Psoas muscle (tissue), 8 donors: ENCODE measurements around the gene TNPO1. TPM values are rescaled to one million over a fixed set of nuclear protein-coding genes. Genes with fewer than 3 reads are reported as not detected.
A peak's percentile ranks its signal among the peaks of the same experiment; 100 is the strongest.

Experiments used
- ATAC-seq, 4 donors: fragments of 200-7000 bp; cut with Tn5 transposase; one replicate each; pipeline ENCODE4 v1.9.1; 2020; ENCODE audit warnings: moderate library complexity in 3 of 4, mild to moderate bottlenecking in 2 of 4
- DNase-seq, 2 donors: peaks; one replicate each; pipeline ENCODE4 v3.0.0-alpha.2; 2020
- H3K27ac ChIP-seq: fragments of 200-600 bp; one replicate; pipeline ENCODE4 v1.8.0; 2022
- H3K27me3 ChIP-seq, 3 donors: fragments of 200-600 bp in 1 of 3; one replicate each; pipeline versions ENCODE4 v1.6.1 to v1.8.0; 2013 to 2022; ENCODE audit warnings: low read length in 2 of 3, mild to moderate bottlenecking in 2 of 3, moderate library complexity in 1 of 3; ENCODE audit not compliant: insufficient read depth in 3 of 3
- H3K36me3 ChIP-seq, 2 donors: fragments of 200-600 bp in 1 of 2; one replicate each; pipeline versions ENCODE4 v1.6.1 to v1.8.0; 2013 to 2022; ENCODE audit warnings: low read depth in 1 of 2, mild to moderate bottlenecking in 1 of 2, moderate library complexity in 1 of 2; ENCODE audit not compliant: insufficient read depth in 1 of 2
- H3K4me1 ChIP-seq: fragments of 200-600 bp; one replicate; pipeline ENCODE4 v1.8.0; 2022
- H3K4me3 ChIP-seq: fragments of 200-600 bp; one replicate; pipeline ENCODE4 v1.8.0; 2022; ENCODE audit warnings: mild to moderate bottlenecking
- H3K9me3 ChIP-seq: fragments of 200-600 bp; one replicate; pipeline ENCODE4 v1.8.0; 2022
- CTCF ChIP-seq: fragments of 200-600 bp; IDR thresholded peaks from one replicate; pipeline ENCODE4 v1.8.0; 2022; ENCODE audit warnings: antibody characterized with exemption
- WGBS, 3 donors: extraction: QIAGEN DNeasy Blood & Tissue Kit; methylation state at CpG; one replicate each; pipeline versions ENCODE4 v1.1.6 to v1.1.7; 2013; 5-methylcytosine and 5-hydroxymethylcytosine counted together
- intact Hi-C, 2 donors: fragments of 100-400 bp; cut with DNase I; formaldehyde crosslinking; loops; one replicate each; pipeline versions ENCODE4 v1.11.0 to v1.14.2; 2022
- polyA plus RNA-seq, 3 donors: library from polyadenylated mRNA; stranded (reverse); fragments of 200-250 nt; gene quantifications; one replicate each; pipeline ENCODE4 v1.2.3, GENCODE V29; 2013
- total RNA-seq, 4 donors: library from RNA; stranded (reverse); fragmentation: NEBNext Ultra II Directional in 2 of 4; extraction: Animal tissue kit (Norgen Biotek cat#: 25700) in 2 of 4; gene quantifications; one replicate each; pipeline versions ENCODE4 v1.2.1 to v1.2.4, GENCODE V29; 2021 to 2023
- donor health status: healthy with polysubstance abuse.
- donor health status: DM: no; HTN: no; CAD: no; lungs with moderate emphysema.
- donor health status: Bipolar disorder and iron deficiency.
- donor health status: healthy.
- donor health status: DM: yes; HTN: yes; CAD: no.
- donor health status: DM: no; HTN: no; CAD: no.
- donor health status: DM: no; HTN: no; CAD: no.
- donor health status: DM: yes; HTN: yes; CAD: no.

Gene TNPO1
- total and polyA plus RNA-seq, 7 donors = 15.0 to 115 (median 75.0) TPM

- intact Hi-C loops = loop anchor here in 1 of 2 donors (5.0 kb wide), 1 partner anchor 37 kb away; the partner anchor contains the start of gene TNPO1
- ATAC-seq (peak in 1 of 4 donors; percentile 46), DNase-seq (no peak)
- Histone ChIP-seq H3K4me1 (peaks cover 59% of the 10 kb centered on the region), H3K27me3 (no peaks in the 10 kb centered on the region), H3K9me3 (no peaks in the 10 kb centered on the region), H3K27ac (no peak overlapping the region), H3K36me3 (peaks cover 6 to 46% of the 10 kb centered on the region in 2 donors), H3K4me3 (no peak overlapping the region)
- no peak for TF ChIP-seq CTCF
- 47 to 81% (median 57%) methylated on average over 3 of the region's 3 CpGs for WGBS, 3 donors
These were observed 38.0 kb downstream of the TNPO1 start for GRCh38 chr5:72854419-72854818.

GRCh38 chr5:72855821-72856220 is 39.4 kb downstream of the TNPO1 start:
- no peak for TF ChIP-seq CTCF
- DNase-seq (no peak), ATAC-seq (no peak)
- Histone ChIP-seq H3K4me3 (no peak overlapping the region), H3K27me3 (no peaks in the 10 kb centered on the region), H3K36me3 (peaks cover 6 to 46% of the 10 kb centered on the region in 2 donors), H3K9me3 (no peaks in the 10 kb centered on the region), H3K27ac (no peak overlapping the region), H3K4me1 (peaks cover 55% of the 10 kb centered on the region)
- WGBS, 3 donors = 96 to 99% (median 97%) methylated on average over 2 of the region's 2 CpGs
- intact Hi-C loops = no loop called here

DNA sequence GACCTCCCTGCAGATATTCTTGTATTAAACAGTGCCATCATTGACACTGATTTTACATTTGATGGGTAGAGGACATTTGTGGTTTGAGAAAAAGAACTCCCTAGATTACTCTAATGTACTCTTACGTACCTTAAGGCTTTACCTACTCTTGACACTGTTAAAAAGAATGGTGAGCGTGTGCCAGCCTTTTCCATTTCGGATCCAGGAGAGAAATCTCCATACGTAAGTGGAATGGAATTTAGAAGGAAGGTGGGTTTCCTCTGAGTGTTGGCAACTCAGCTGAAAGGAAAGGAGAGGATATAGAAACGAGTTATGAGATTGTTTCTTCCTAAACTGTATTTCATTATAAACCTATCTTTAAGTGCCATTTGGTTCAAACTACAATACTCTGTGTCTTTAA is 40.9 kb downstream of the TNPO1 start:
- DNase-seq (no peak), ATAC-seq (no peak)
- H3K9me3 ChIP-seq = no peaks in the 10 kb centered on the region
- no peaks in the 10 kb centered on the region for H3K27me3 ChIP-seq
- H3K4me1 ChIP-seq = peaks cover 43% of the 10 kb centered on the region
- TF ChIP-seq CTCF = no peak
- H3K27ac ChIP-seq = peak overlapping the region; percentile 11
- WGBS, 3 donors = 63 to 78% (median 74%) methylated on average over 5 of the region's 5 CpGs
- peaks cover 6 to 54% of the 10 kb centered on the region in 2 donors for H3K36me3 ChIP-seq
- intact Hi-C loops = no loop called here
- H3K4me3 ChIP-seq = no peak overlapping the region

DNA sequence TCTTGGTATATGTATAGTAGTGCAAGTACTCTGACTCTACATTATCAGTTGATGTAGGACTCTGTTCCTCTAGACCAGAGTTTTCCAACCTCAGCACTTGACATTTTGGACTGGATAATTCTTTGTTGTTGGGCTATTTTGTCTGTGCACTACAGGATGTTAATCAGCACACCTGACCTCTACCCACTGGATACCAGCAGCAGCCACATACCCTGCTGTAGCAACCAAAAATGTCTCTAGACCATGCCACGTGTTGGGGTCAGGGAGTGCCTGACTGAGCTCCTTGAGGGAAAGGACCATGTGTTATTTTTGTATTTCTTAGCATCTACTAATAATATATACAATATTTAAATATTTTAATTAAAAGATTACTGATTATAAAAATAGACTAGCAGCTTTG is 42.7 kb downstream of the TNPO1 start:
- no peak for DNase-seq
- TF ChIP-seq CTCF = no peak
- H3K27ac ChIP-seq = peak overlapping the region; percentile 59
- no peaks in the 10 kb centered on the region for H3K27me3 ChIP-seq
- intact Hi-C loops = no loop called here
- no peaks in the 10 kb centered on the region for H3K9me3 ChIP-seq
- 35 to 42% (median 38%) methylated on average over 1 of the region's 1 CpG for WGBS, 3 donors
- ATAC-seq = peak in 1 of 4 donors; percentile 29
- H3K4me3 ChIP-seq = no peak overlapping the region
- H3K4me1 ChIP-seq = peaks cover 26% of the 10 kb centered on the region
- peaks cover 15 to 63% of the 10 kb centered on the region in 2 donors for H3K36me3 ChIP-seq

GRCh38 chr5:72860499-72860898 is 44.0 kb downstream of the TNPO1 start:
- Histone ChIP-seq H3K27ac (peak overlapping the region; percentile 59), H3K36me3 (peaks cover 15 to 70% of the 10 kb centered on the region in 2 donors), H3K4me3 (no peak overlapping the region), H3K9me3 (no peaks in the 10 kb centered on the region), H3K27me3 (no peaks in the 10 kb centered on the region), H3K4me1 (peaks cover 22% of the 10 kb centered on the region)
- intact Hi-C loops = no loop called here
- TF ChIP-seq CTCF = no peak
- peak in 1 of 2 donors; percentile 66 for DNase-seq
- ATAC-seq = peak; percentile 90 to 96 (median 94)
- WGBS, 3 donors = 27 to 35% (median 30%) methylated on average over 4 of the region's 4 CpGs
